HG03432 (cell line): ENCODE data around the gene TMEM63A.
"Not testable (repeated sequence)": the region's sequence is repeated elsewhere in the genome, so short reads cannot be mapped to it uniquely, and the experiment has no call there.

Source experiments
- ATAC-seq: cut with Tn5 transposase; IDR thresholded peaks from one replicate; pipeline ENCODE4 v1.9.1; 2021; ENCODE audit warnings: mild to moderate bottlenecking, moderate library complexity; ENCODE audit not compliant: unreplicated experiment

TMEM63A gene

GRCh38 chr1:225881959-225882693 is at the start of gene TMEM63A:
TSS of gene TMEM63A (minus strand) at chr1:225882380. CDS start at chr1:225877580, 4,800 bp downstream.
- ATAC-seq: peak; percentile 75

- ATAC-seq: no peak
Observed at GRCh38 chr1:225931270-225932136, 49.3 kb upstream of the TMEM63A start.

GRCh38 chr1:225930566-225930965 is 48.4 kb upstream of the TMEM63A start:
- ATAC-seq: no peak

- ATAC-seq: not testable (repeated sequence)
Observed at GRCh38 chr1:225929462-225929861, 47.3 kb upstream of the TMEM63A start.

GRCh38 chr1:225928186-225929175 is 46.3 kb upstream of the TMEM63A start:
- no peak for ATAC-seq

GRCh38 chr1:225926551-225927113 is 44.5 kb upstream of the TMEM63A start:
- no peak for ATAC-seq

GRCh38 chr1:225923692-225924555 is 41.7 kb upstream of the TMEM63A start, which contains the start of gene PYCR2:
TSS of gene PYCR2 (minus strand) at chr1:225924250. CDS start at chr1:225924110, 140 bp downstream.
- peak; percentile 99 for ATAC-seq

GRCh38 chr1:225923381-225923691 is 41.2 kb upstream of the TMEM63A start:
- no peak for ATAC-seq

- no peak for ATAC-seq
Observed at GRCh38 chr1:225921734-225922709, 39.8 kb upstream of the TMEM63A start.

GRCh38 chr1:225919906-225920305 is 37.7 kb upstream of the TMEM63A start:
- ATAC-seq: no peak

GRCh38 chr1:225918280-225918679 is 36.1 kb upstream of the TMEM63A start:
- no peak for ATAC-seq

- no peak for ATAC-seq
Observed at GRCh38 chr1:225917536-225917935, 35.4 kb upstream of the TMEM63A start.

GRCh38 chr1:225917101-225917500 is 34.9 kb upstream of the TMEM63A start:
- no peak for ATAC-seq

GRCh38 chr1:225915538-225915991 is 33.4 kb upstream of the TMEM63A start:
- no peak for ATAC-seq

GRCh38 chr1:225914947-225915346 is 32.8 kb upstream of the TMEM63A start:
- ATAC-seq: no peak

- ATAC-seq: no peak
Observed at GRCh38 chr1:225914391-225914790, 32.2 kb upstream of the TMEM63A start.

- ATAC-seq: peak; percentile 90
Observed at GRCh38 chr1:225911191-225912130, 29.3 kb upstream of the TMEM63A start.
